GM23248 (cell line): Measurements from ENCODE around the gene GMCL2. TPM values are rescaled to one million over a fixed set of nuclear protein-coding genes. Genes with fewer than 3 reads are reported as not detected.

Source experiments
- DNase-seq: peaks from one replicate; pipeline ENCODE4 v3.0.0-alpha.2; 2015
- H2AFZ ChIP-seq: fragments of 200-600 bp; sonication (generic); 2 replicates; pipeline ENCODE4 v1.6.1; 2016; ENCODE audit warnings: antibody characterized with exemption
- H3F3A ChIP-seq: fragments of 200-600 bp; sonication (generic); 2 replicates; pipeline ENCODE4 v1.6.1; 2016; ENCODE audit warnings: mild to moderate bottlenecking, antibody characterized with exemption, mixed run types; ENCODE audit not compliant: insufficient read depth
- H3K27ac ChIP-seq: fragments of 200-600 bp; sonication (generic); 2 replicates; pipeline ENCODE4 v1.5.1; 2016; ENCODE audit warnings: mild to moderate bottlenecking
- H3K27me3 ChIP-seq: fragments of 200-600 bp; sonication (generic); replicated peaks from 2 replicates; pipeline ENCODE4 v1.6.1; 2016; ENCODE audit warnings: mild to moderate bottlenecking; ENCODE audit not compliant: insufficient read depth
- H3K36me3 ChIP-seq: fragments of 200-600 bp; sonication (generic); 2 replicates; pipeline ENCODE4 v1.6.1; 2016; ENCODE audit warnings: low read depth, mild to moderate bottlenecking
- H3K4me1 ChIP-seq: fragments of 200-600 bp; sonication (generic); 2 replicates; pipeline ENCODE4 v1.6.1; 2016; ENCODE audit warnings: mild to moderate bottlenecking; ENCODE audit not compliant: insufficient read depth
- H3K4me2 ChIP-seq: fragments of 200-600 bp; sonication (generic); one replicate; pipeline ENCODE4 v1.6.1; 2016; ENCODE audit warnings: mild to moderate bottlenecking; ENCODE audit not compliant: unreplicated experiment
- H3K4me3 ChIP-seq: fragments of 200-600 bp; sonication (generic); 2 replicates; pipeline ENCODE4 v1.5.1; 2016; ENCODE audit warnings: mild to moderate bottlenecking
- H3K79me2 ChIP-seq: fragments of 200-600 bp; sonication (generic); 2 replicates; pipeline ENCODE4 v1.6.1; 2016; ENCODE audit warnings: mild to moderate bottlenecking; ENCODE audit not compliant: insufficient read depth
- H3K9ac ChIP-seq: fragments of 200-600 bp; sonication (generic); 2 replicates; pipeline ENCODE4 v1.6.1; 2016; ENCODE audit warnings: mild to moderate bottlenecking
- H3K9me2 ChIP-seq: fragments of 200-600 bp; sonication (generic); 2 replicates; pipeline ENCODE4 v1.6.1; 2016; ENCODE audit warnings: mixed run types, mild to moderate bottlenecking, moderate library complexity; ENCODE audit not compliant: insufficient read depth
- H3K9me3 ChIP-seq: fragments of 200-600 bp; sonication (generic); one replicate; pipeline ENCODE4 v1.6.1; 2017; ENCODE audit warnings: low read depth
- H4K20me1 ChIP-seq: fragments of 200-600 bp; sonication (generic); 2 replicates; pipeline ENCODE4 v1.6.0; 2016; ENCODE audit not compliant: insufficient read depth
- EZH2 ChIP-seq: fragments of 200-600 bp; sonication (generic); IDR thresholded peaks from 2 replicates; pipeline ENCODE4 v1.6.1; 2018; ENCODE audit warnings: antibody characterized with exemption, mild to moderate bottlenecking; ENCODE audit not compliant: insufficient read depth, poor library complexity, severe bottlenecking
- EZH2phosphoT487 ChIP-seq: fragments of 200-600 bp; sonication (generic); IDR thresholded peaks from 2 replicates; pipeline ENCODE4 v1.6.1; 2018; ENCODE audit warnings: antibody characterized with exemption, moderate library complexity, mild to moderate bottlenecking, low read depth; ENCODE audit not compliant: insufficient read depth
- WGBS, 2 experiments: methylation state at CpG; one replicate each; pipeline ENCODE4 v1.1.6; 2015 to 2017; ENCODE audit warnings: low lambda C conversion rate in 2 of 2, low coverage in 1 of 2; ENCODE audit errors: missing lambda C conversion rate in 2 of 2; 5-methylcytosine and 5-hydroxymethylcytosine counted together
- in situ Hi-C: fragments of 300-500 bp; cut with MboI; formaldehyde crosslinking; loops from 2 replicates; pipeline ENCODE4 v1.15.0; 2020
- polyA plus RNA-seq: library from polyadenylated mRNA; unstranded; fragments of >200 nt; fragmentation: Nextera tagmentation; extraction: Ambion mirVana; gene quantifications from 2 replicates; pipeline ENCODE4 v1.2.1, GENCODE V29; 2016
- total RNA-seq: library from RNA; depleted of rRNA; stranded (reverse); fragments of >200 nt; shearing (Covaris generic); gene quantifications from 2 replicates; pipeline ENCODE4 v1.2.3, GENCODE V29; 2014; rRNA removed

The GMCL2 gene
- total and polyA plus RNA-seq, 2 experiments from 2014 or later, result not detected

- Histone ChIP-seq H3F3A (peaks cover 11% of the 10 kb centered on the region; the same call in 1 of the 2 replicates), H2AFZ (no peak overlapping the region), H3K9ac (no peak overlapping the region), H3K4me1 (no peaks in the 10 kb centered on the region), H3K4me2 (no peak overlapping the region), H4K20me1 (no peaks in the 10 kb centered on the region), H3K27ac (no peak overlapping the region), H3K79me2 (no peaks in the 10 kb centered on the region), H3K9me3 (no peaks in the 10 kb centered on the region), H3K9me2 (no peaks in the 10 kb centered on the region), H3K36me3 (peaks cover 8% of the 10 kb centered on the region), H3K27me3 (no peaks in the 10 kb centered on the region), H3K4me3 (no peak overlapping the region)
- DNase-seq, result no peak
- TF ChIP-seq EZH2 (no peak), EZH2phosphoT487 (no peak)
- 85 to 90% methylated on average over 6 of the region's 6 CpGs for WGBS, 2 experiments
- in situ Hi-C loops, result no loop called here
Measured at GRCh38 chr5:178143246-178143645, 43.9 kb downstream of the GMCL2 start.

DNA sequence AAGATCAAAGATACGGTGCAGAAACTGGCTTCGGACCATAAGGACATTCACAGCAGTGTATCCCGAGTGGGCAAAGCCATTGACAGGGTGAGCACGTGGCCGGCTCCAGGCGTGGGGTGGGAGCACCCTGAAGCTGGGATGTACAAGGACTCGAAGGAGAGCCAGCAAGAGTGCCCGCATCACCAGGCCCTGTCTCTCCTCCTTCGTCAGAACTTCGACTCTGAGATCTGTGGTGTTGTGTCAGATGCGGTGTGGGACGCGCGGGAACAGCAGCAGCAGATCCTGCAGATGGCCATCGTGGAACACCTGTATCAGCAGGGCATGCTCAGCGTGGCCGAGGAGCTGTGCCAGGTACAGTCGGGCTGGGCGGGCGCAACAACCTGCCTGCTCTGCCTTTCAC is 44.5 kb downstream of the GMCL2 start:
- no peaks in the 10 kb centered on the region for H4K20me1 ChIP-seq
- no peak overlapping the region for H2AFZ ChIP-seq
- peaks cover 11% of the 10 kb centered on the region; the same call in 1 of the 2 replicates for H3F3A ChIP-seq
- WGBS, 2 experiments, result 91 to 92% methylated on average over 20 of the region's 20 CpGs
- no peak overlapping the region for H3K4me2 ChIP-seq
- H3K4me3 ChIP-seq, result no peak overlapping the region
- H3K27me3 ChIP-seq, result no peaks in the 10 kb centered on the region
- no peaks in the 10 kb centered on the region for H3K4me1 ChIP-seq
- no peaks in the 10 kb centered on the region for H3K9me3 ChIP-seq
- in situ Hi-C loops, result no loop called here
- H3K27ac ChIP-seq, result no peak overlapping the region
- DNase-seq, result no peak
- H3K36me3 ChIP-seq, result peaks cover 5% of the 10 kb centered on the region
- H3K9ac ChIP-seq, result no peak overlapping the region
- no peaks in the 10 kb centered on the region for H3K79me2 ChIP-seq
- no peaks in the 10 kb centered on the region for H3K9me2 ChIP-seq
- no peak for TF ChIP-seq EZH2phosphoT487

- 94 to 97% methylated on average over 4 of the region's 4 CpGs for WGBS, 2 experiments
Measured at GRCh38 chr5:178141550-178141949, 45.6 kb downstream of the GMCL2 start.

GRCh38 chr5:178137991-178138390 is 49.2 kb downstream of the GMCL2 start:
- Histone ChIP-seq H3K4me2 (no peak overlapping the region), H3K27ac (no peak overlapping the region), H3K9me2 (no peaks in the 10 kb centered on the region), H3F3A (no peaks in the 10 kb centered on the region), H3K4me1 (no peaks in the 10 kb centered on the region), H3K36me3 (peaks cover 5% of the 10 kb centered on the region), H3K4me3 (no peak overlapping the region), H3K79me2 (no peaks in the 10 kb centered on the region), H4K20me1 (no peaks in the 10 kb centered on the region), H2AFZ (no peak overlapping the region), H3K9ac (no peak overlapping the region), H3K9me3 (no peaks in the 10 kb centered on the region), H3K27me3 (no peaks in the 10 kb centered on the region)
- DNase-seq, result no peak
- in situ Hi-C loops, result no loop called here
- TF ChIP-seq EZH2 (no peak), EZH2phosphoT487 (no peak)
- WGBS, 2 experiments, result 79 to 81% methylated on average over 12 of the region's 12 CpGs

More at GRCh38 chr5:178141550-178141949, 45.6 kb downstream of the GMCL2 start:
- H3K27me3 ChIP-seq, result no peaks in the 10 kb centered on the region
- no peak overlapping the region for H3K27ac ChIP-seq
- no peaks in the 10 kb centered on the region for H4K20me1 ChIP-seq
- no peak overlapping the region for H3K4me3 ChIP-seq
- no peaks in the 10 kb centered on the region for H3K9me2 ChIP-seq
- H3K9me3 ChIP-seq, result no peaks in the 10 kb centered on the region
- H3K36me3 ChIP-seq, result peaks cover 5% of the 10 kb centered on the region
- H3K79me2 ChIP-seq, result no peaks in the 10 kb centered on the region
- no peak for TF ChIP-seq EZH2
- TF ChIP-seq EZH2phosphoT487, result no peak
- 0 out of 2 replicates have a peak, but pooled peaks cover 6% of the 10 kb centered on the region for H3F3A ChIP-seq
- in situ Hi-C loops, result no loop called here
- H2AFZ ChIP-seq, result no peak overlapping the region
- H3K9ac ChIP-seq, result no peak overlapping the region
- DNase-seq, result no peak
- H3K4me1 ChIP-seq, result no peaks in the 10 kb centered on the region
- no peak overlapping the region for H3K4me2 ChIP-seq

- no peak for DNase-seq
- Histone ChIP-seq H4K20me1 (no peaks in the 10 kb centered on the region), H3F3A (no peaks in the 10 kb centered on the region), H3K27ac (no peak overlapping the region), H3K9ac (no peak overlapping the region), H3K4me3 (no peak overlapping the region), H3K4me2 (no peak overlapping the region), H3K36me3 (peaks cover 5% of the 10 kb centered on the region), H3K4me1 (no peaks in the 10 kb centered on the region), H3K9me3 (no peaks in the 10 kb centered on the region), H3K9me2 (no peaks in the 10 kb centered on the region), H3K79me2 (peaks cover 5% of the 10 kb centered on the region; the same call in 1 of the 2 replicates), H2AFZ (no peak overlapping the region), H3K27me3 (no peaks in the 10 kb centered on the region)
- 86 to 92% methylated on average over 10 of the region's 10 CpGs for WGBS, 2 experiments
- in situ Hi-C loops, result no loop called here
- no peak for TF ChIP-seq EZH2
- TF ChIP-seq EZH2phosphoT487, result no peak
Measured at GRCh38 chr5:178136990-178137389, 50.2 kb downstream of the GMCL2 start.

Other genes starting within 250 kb of the GMCL2 start
- not detected in 2 replicates for gene PROP1, start 191.1 kb downstream of the GMCL2 start, total RNA-seq
- not detected in 2 replicates for gene PROP1, start 191.1 kb downstream of the GMCL2 start, polyA plus RNA-seq
- gene N4BP3, start 73.8 kb downstream of the GMCL2 start, total RNA-seq, result 0.32 and 0.38 TPM in 2 replicates
- gene N4BP3, start 73.8 kb downstream of the GMCL2 start, polyA plus RNA-seq, result 0.09 and 0.16 TPM in 2 replicates
- 17.5 and 33.9 TPM in 2 replicates for gene RMND5B, start 56.4 kb downstream of the GMCL2 start, total RNA-seq
- gene RMND5B, start 56.4 kb downstream of the GMCL2 start, polyA plus RNA-seq, result 19.9 and 20.7 TPM in 2 replicates
- gene NHP2, start 33.5 kb downstream of the GMCL2 start, total RNA-seq, result 203 and 221 TPM in 2 replicates
- 232 and 237 TPM in 2 replicates for gene NHP2, start 33.5 kb downstream of the GMCL2 start, polyA plus RNA-seq
- 47.6 and 53.4 TPM in 2 replicates for gene HNRNPAB, start 17.2 kb upstream of the GMCL2 start, total RNA-seq
- 111 and 117 TPM in 2 replicates for gene HNRNPAB, start 17.2 kb upstream of the GMCL2 start, polyA plus RNA-seq
- 12.1 and 28.9 TPM in 2 replicates for gene PHYKPL, start 45.4 kb upstream of the GMCL2 start, total RNA-seq
- gene PHYKPL, start 45.4 kb upstream of the GMCL2 start, polyA plus RNA-seq, result 18.4 and 22.9 TPM in 2 replicates